ENCODE results near the gene NOL12.

DNA sequence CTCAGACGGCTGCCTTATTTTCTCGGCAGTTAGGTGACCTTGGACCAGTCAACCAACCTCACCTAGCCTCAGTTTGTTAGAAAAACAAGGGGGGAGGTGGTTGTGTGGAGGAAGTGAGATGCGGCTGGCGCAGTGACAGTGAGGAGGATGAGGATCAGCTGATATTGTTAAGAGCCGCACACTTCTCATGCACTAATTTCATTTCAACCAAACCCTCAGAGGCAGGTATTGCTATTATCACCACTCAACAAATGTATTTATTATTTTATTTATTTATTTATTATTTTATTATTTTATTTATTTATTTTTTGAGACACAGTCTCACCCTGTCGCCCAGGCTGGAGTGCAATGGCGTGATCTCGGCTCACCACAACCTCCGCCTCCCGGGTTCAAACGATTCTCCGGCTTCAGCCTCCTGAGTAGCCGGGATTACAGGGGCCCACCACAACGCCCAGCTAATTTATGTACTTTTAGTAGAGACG lies 8.6 kb upstream of the NOL12 start:
- TF ChIP-seq GATA3 (IDR thresholded peaks at IDR 0.05; ENCODE audit: low read depth, low read length) (no peak), GATA2 (IDR thresholded peaks at IDR 0.05; ENCODE audit: low read depth, low read length) (no peak)

All from SH-SY5Y (cell line).